Calu3 (cell line): Measurements from ENCODE around the gene CNTNAP2. TPM values are rescaled to one million over a fixed set of nuclear protein-coding genes. Genes with fewer than 3 reads are reported as not detected.

Experiments
- BruUV-seq: library from RNA; stranded (reverse); fragments of 400-500 nt; replicated peaks from 2 replicates; lab custom pipeline; 2021; lab: Mats Ljungman, UMichigan
- CTCF ChIA-PET: fragments of 300-600 bp; sonication (Branson Sonifier 250); formaldehyde crosslinking; loops from one replicate; lab custom pipeline; 2022; ENCODE audit warnings: antibody characterized with exemption; lab: Charles Lee
- DNase-seq: peaks from one replicate; pipeline ENCODE4 v3.0.0; 2022
- H3K27ac Mint-ChIP-seq: one replicate; pipeline ENCODE4 v1.8.0; 2022; ENCODE audit warnings: mixed read lengths; ENCODE audit not compliant: unreplicated experiment
- H3K27me3 Mint-ChIP-seq: one replicate; pipeline ENCODE4 v1.8.0; 2022; ENCODE audit warnings: mixed read lengths; ENCODE audit not compliant: unreplicated experiment
- H3K36me3 Mint-ChIP-seq: one replicate; pipeline ENCODE4 v1.8.0; 2022; ENCODE audit warnings: mild to moderate bottlenecking, moderate library complexity, mixed read lengths; ENCODE audit not compliant: insufficient read depth, unreplicated experiment
- H3K4me1 Mint-ChIP-seq: one replicate; pipeline ENCODE4 v1.8.0; 2022; ENCODE audit warnings: mild to moderate bottlenecking, low read depth, mixed read lengths; ENCODE audit not compliant: unreplicated experiment
- H3K4me3 Mint-ChIP-seq: one replicate; pipeline ENCODE4 v1.8.0; 2022; ENCODE audit warnings: mild to moderate bottlenecking, low read depth, moderate library complexity, mixed read lengths; ENCODE audit not compliant: unreplicated experiment
- H3K9me3 Mint-ChIP-seq: one replicate; pipeline ENCODE4 v1.8.0; 2022; ENCODE audit warnings: low read depth, mixed read lengths; ENCODE audit not compliant: unreplicated experiment
- intact Hi-C: fragments of 100-400 bp; cut with micrococcal nuclease; formaldehyde crosslinking; loops from one replicate; pipeline ENCODE4 v1.10.0; 2022; ENCODE audit not compliant: unreplicated experiment
- total RNA-seq: library from RNA; stranded (reverse); gene quantifications from 2 replicates; pipeline ENCODE4 v1.2.3, GENCODE V29; 2022
- TF ChIP-seq, protein P1 (sequence below): fragments of 200-600 bp; IDR thresholded peaks from one replicate; pipeline ENCODE4 v1.8.0; 2022; ENCODE audit warnings: antibody characterized with exemption; ENCODE audit not compliant: unreplicated experiment

Gene CNTNAP2
- total RNA-seq, 1 experiment from 2014 or later, result 1.1 TPM

DNA sequence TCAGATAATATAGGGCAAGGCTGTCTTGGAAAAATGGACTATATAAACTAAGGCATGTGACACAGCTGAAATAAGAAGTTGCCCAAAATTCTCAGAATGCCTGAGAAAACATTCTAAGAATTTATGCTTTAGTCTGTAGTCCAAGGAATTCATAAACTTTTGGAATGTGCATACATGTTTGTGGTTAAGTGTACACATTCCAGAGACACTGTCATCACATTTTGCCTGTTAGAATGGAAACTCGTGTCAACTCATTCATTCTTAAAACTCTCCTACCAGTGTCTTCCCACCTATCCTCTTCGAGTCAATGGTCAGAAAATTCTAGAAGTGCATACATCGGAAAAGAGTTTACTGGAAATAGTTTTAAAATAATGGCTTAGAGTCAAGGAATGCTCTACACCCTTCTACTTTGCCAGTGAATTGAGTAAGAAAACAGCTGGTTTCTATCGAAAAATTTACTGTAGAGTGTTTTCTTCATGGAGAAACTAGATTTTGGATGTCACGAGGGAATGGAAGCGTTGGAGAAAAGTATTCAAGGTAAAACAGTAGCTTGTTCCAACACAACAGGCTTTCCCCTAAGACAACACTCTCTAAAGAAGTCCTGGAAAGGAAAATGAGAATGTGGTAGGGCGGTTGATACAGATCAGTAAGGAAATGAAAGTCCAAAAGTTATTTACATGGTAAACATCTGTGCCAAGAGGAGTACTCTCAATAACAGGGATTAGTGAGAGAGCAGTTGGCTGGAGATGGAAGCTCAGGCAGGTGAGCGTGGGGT lies 1296.4 kb downstream of the CNTNAP2 start:
- H3K4me1 Mint-ChIP-seq, result no peaks in the 10 kb centered on the region
- no peak overlapping the region for H3K27ac Mint-ChIP-seq
- no peak for DNase-seq
- no peaks in the 10 kb centered on the region for H3K27me3 Mint-ChIP-seq
- H3K9me3 Mint-ChIP-seq, result peaks cover 10% of the 10 kb centered on the region
- no TSS peak for BruUV-seq
- TF ChIP-seq, protein P1, sequence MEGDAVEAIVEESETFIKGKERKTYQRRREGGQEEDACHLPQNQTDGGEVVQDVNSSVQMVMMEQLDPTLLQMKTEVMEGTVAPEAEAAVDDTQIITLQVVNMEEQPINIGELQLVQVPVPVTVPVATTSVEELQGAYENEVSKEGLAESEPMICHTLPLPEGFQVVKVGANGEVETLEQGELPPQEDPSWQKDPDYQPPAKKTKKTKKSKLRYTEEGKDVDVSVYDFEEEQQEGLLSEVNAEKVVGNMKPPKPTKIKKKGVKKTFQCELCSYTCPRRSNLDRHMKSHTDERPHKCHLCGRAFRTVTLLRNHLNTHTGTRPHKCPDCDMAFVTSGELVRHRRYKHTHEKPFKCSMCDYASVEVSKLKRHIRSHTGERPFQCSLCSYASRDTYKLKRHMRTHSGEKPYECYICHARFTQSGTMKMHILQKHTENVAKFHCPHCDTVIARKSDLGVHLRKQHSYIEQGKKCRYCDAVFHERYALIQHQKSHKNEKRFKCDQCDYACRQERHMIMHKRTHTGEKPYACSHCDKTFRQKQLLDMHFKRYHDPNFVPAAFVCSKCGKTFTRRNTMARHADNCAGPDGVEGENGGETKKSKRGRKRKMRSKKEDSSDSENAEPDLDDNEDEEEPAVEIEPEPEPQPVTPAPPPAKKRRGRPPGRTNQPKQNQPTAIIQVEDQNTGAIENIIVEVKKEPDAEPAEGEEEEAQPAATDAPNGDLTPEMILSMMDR, result no peak
- CTCF ChIA-PET, result no interaction called here
- intact Hi-C loops, result no loop called here
- no peaks in the 10 kb centered on the region for H3K36me3 Mint-ChIP-seq
- no peak overlapping the region for H3K4me3 Mint-ChIP-seq

DNA sequence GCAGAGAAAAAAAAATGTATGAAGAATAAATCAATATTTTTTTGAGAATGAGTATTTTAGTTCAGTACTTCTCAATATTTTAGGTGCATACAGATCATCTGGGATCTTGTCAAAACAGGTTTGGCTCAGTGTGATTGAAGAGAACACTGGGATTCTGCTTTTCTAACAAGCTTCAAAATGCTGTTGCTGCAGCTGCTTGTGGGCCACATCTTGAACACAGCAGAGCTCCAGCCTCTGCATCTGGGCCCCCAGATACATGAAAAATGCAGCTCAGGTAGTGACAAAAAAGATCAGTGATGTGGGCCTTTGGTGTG lies 1296.9 kb downstream of the CNTNAP2 start:
- TF ChIP-seq, protein P1, result no peak
- CTCF ChIA-PET, result no interaction called here
- no peaks in the 10 kb centered on the region for H3K36me3 Mint-ChIP-seq
- no peaks in the 10 kb centered on the region for H3K4me1 Mint-ChIP-seq
- no peak overlapping the region for H3K4me3 Mint-ChIP-seq
- H3K9me3 Mint-ChIP-seq, result peaks cover 7% of the 10 kb centered on the region
- no TSS peak for BruUV-seq
- no peak for DNase-seq
- intact Hi-C loops, result no loop called here
- no peak overlapping the region for H3K27ac Mint-ChIP-seq
- no peaks in the 10 kb centered on the region for H3K27me3 Mint-ChIP-seq

DNA sequence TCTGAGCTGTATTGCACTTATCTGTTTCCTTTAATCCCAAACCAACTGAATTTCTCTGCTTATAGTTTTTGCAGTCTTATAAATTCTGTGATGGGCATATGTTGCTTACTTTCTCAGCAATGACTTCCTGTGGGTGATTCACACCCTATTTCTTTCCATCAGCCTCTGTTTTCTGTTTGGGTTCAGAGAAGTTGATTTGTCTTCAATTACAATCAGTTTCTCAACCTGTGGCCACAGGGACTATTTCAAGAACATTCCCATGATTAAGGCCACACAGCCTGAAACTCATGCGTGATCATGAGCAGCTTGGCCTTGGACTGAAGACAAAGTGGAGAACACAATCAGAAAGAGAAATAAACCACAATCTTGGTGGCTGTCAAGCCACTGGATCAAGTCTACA lies 1299.4 kb downstream of the CNTNAP2 start:
- no TSS peak for BruUV-seq
- Mint-ChIP-seq H3K4me3 (no peak overlapping the region), H3K36me3 (no peaks in the 10 kb centered on the region), H3K9me3 (peaks cover 3% of the 10 kb centered on the region), H3K27ac (no peak overlapping the region), H3K4me1 (no peaks in the 10 kb centered on the region), H3K27me3 (no peaks in the 10 kb centered on the region)
- TF ChIP-seq, protein P1, result no peak
- DNase-seq, result no peak
- intact Hi-C loops, result no loop called here
- CTCF ChIA-PET, result no interaction called here

DNA sequence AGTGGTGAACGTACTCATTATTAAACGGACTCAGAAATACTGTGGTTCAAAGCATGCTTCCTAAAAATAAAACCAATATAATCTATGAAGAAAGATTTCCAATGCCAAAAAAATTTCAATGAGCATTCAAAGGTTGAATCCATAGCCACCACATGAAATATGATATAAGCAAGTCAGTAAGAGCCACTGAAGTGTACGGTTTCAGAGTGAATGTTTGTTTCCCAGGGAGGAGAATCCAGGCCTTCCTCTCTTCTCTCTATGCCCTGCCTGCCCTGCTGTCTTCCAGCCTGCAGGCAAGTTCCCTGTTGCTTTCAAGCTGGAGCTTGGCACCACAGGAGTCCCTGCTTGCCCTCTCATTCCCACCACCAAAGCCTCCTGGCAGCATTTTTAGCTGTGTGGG lies 1302.4 kb downstream of the CNTNAP2 start:
- H3K9me3 Mint-ChIP-seq, result no peaks in the 10 kb centered on the region
- H3K36me3 Mint-ChIP-seq, result no peaks in the 10 kb centered on the region
- DNase-seq, result no peak
- no peaks in the 10 kb centered on the region for H3K4me1 Mint-ChIP-seq
- CTCF ChIA-PET, result no interaction called here
- intact Hi-C loops, result no loop called here
- BruUV-seq, result no TSS peak
- TF ChIP-seq, protein P1, result no peak
- H3K4me3 Mint-ChIP-seq, result no peak overlapping the region
- H3K27ac Mint-ChIP-seq, result no peak overlapping the region
- no peaks in the 10 kb centered on the region for H3K27me3 Mint-ChIP-seq
